Panc1 (cell line): ENCODE measurements around the gene BCAS3. TPM values are rescaled to one million over a fixed set of nuclear protein-coding genes. Genes with fewer than 3 reads are reported as not detected.

Experiments
- ATAC-seq: fragments of 200-7000 bp; cut with Tn5 transposase; 2 replicates; pipeline ENCODE4 v1.9.1; 2020; ENCODE audit warnings: mild to moderate bottlenecking, moderate library complexity
- BruUV-seq: library from RNA; stranded (reverse); fragments of 400-500 nt; replicated peaks from 2 replicates; lab custom pipeline; 2021; lab: Mats Ljungman, UMichigan
- CTCF ChIA-PET: fragments of 300-600 bp; sonication (Branson Sonifier 250); formaldehyde crosslinking; loops from one replicate; lab custom pipeline; 2022; ENCODE audit warnings: antibody characterized with exemption; lab: Charles Lee
- POLR2A ChIA-PET: fragments of 300-600 bp; sonication (Branson Sonifier 250); formaldehyde crosslinking; loops from one replicate; lab custom pipeline; 2022; ENCODE audit warnings: antibody characterized with exemption; lab: Charles Lee
- DNase-seq: peaks from one replicate; pipeline ENCODE4 v3.0.0-alpha.2; 2010; ENCODE audit warnings: low read depth, low spot score
- H3K27ac ChIP-seq: 2 replicates; pipeline ENCODE4 v1.5.1; 2011; ENCODE audit warnings: mild to moderate bottlenecking, low read length, inconsistent platforms
- H3K27me3 ChIP-seq: fragments of 200-500 bp; sonication (Bioruptor generic); 2 replicates; pipeline ENCODE4 v1.6.0; 2014; ENCODE audit warnings: low read length, inconsistent platforms; ENCODE audit not compliant: control insufficient read depth, insufficient read depth
- H3K36me3 ChIP-seq: fragments of 200-500 bp; sonication (Bioruptor generic); 2 replicates; pipeline ENCODE4 v1.5.1; 2014; ENCODE audit warnings: inconsistent platforms, mild to moderate bottlenecking, low read length, moderate library complexity; ENCODE audit not compliant: control insufficient read depth, insufficient read depth
- H3K4me1 ChIP-seq: 2 replicates; pipeline ENCODE4 v1.5.1; 2011; ENCODE audit warnings: inconsistent platforms, mild to moderate bottlenecking, low read length, moderate library complexity; ENCODE audit not compliant: control insufficient read depth, insufficient read depth
- H3K4me3 ChIP-seq, 2 experiments: 2 replicates each; pipeline ENCODE4 v1.5.1; 2011 to 2012; ENCODE audit warnings: low read depth in 2 of 2, low read length in 2 of 2, mild to moderate bottlenecking in 2 of 2, inconsistent platforms in 1 of 2, moderate library complexity in 1 of 2
- H3K9me3 ChIP-seq: fragments of 200-500 bp; sonication (Bioruptor generic); 2 replicates; pipeline ENCODE4 v1.5.1; 2014; ENCODE audit warnings: low read depth, mild to moderate bottlenecking, inconsistent platforms, low read length, moderate library complexity; ENCODE audit not compliant: control insufficient read depth, insufficient read depth
- POLR2AphosphoS5 ChIP-seq: IDR thresholded peaks from 2 replicates; pipeline ENCODE4 v1.6.1; 2012; ENCODE audit warnings: mild to moderate bottlenecking, low read depth, low read length, moderate library complexity
- SIN3A ChIP-seq: IDR thresholded peaks from 2 replicates; pipeline ENCODE4 v1.6.1; 2012; ENCODE audit warnings: low read depth, mild to moderate bottlenecking, low read length, moderate library complexity, borderline replicate concordance; ENCODE audit not compliant: insufficient read depth
- TCF7L2 ChIP-seq: IDR thresholded peaks from 2 replicates; pipeline ENCODE4 v1.6.1; 2011; ENCODE audit warnings: mild to moderate bottlenecking, low read depth, low read length, inconsistent platforms
- in situ Hi-C: cut with HindIII; loops from 2 replicates; pipeline ENCODE4 v1.10.0; 2016; ENCODE audit warnings: low sequenced_read_pairs, low pct_unique_long_range_greater_than_20kb
- intact Hi-C: fragments of 100-400 bp; cut with micrococcal nuclease; formaldehyde crosslinking; loops from one replicate; pipeline ENCODE4 v1.10.0; 2022; ENCODE audit not compliant: unreplicated experiment
- total RNA-seq: library from RNA; stranded (reverse); gene quantifications from one replicate; pipeline ENCODE4 v1.2.1, GENCODE V29; 2021; ENCODE audit not compliant: unreplicated experiment
- TF ChIP-seq, protein P1 (sequence below): fragments of 450-650 bp; IDR thresholded peaks from 2 replicates; pipeline ENCODE4 v1.5.1; 2017; ENCODE audit warnings: mild to moderate bottlenecking
- TF ChIP-seq, protein P2 (sequence below), 2 experiments: IDR thresholded peaks; 2 replicates each; pipeline ENCODE4 v1.6.1; 2011 to 2012; ENCODE audit warnings: low read depth in 2 of 2, control low read depth in 1 of 2, low read length in 1 of 2, mild to moderate bottlenecking in 1 of 2, moderate library complexity in 1 of 2; ENCODE audit not compliant: insufficient read depth in 1 of 2

Gene BCAS3
- total RNA-seq, 1 experiment from 2014 or later, result 9.3 TPM

DNA sequence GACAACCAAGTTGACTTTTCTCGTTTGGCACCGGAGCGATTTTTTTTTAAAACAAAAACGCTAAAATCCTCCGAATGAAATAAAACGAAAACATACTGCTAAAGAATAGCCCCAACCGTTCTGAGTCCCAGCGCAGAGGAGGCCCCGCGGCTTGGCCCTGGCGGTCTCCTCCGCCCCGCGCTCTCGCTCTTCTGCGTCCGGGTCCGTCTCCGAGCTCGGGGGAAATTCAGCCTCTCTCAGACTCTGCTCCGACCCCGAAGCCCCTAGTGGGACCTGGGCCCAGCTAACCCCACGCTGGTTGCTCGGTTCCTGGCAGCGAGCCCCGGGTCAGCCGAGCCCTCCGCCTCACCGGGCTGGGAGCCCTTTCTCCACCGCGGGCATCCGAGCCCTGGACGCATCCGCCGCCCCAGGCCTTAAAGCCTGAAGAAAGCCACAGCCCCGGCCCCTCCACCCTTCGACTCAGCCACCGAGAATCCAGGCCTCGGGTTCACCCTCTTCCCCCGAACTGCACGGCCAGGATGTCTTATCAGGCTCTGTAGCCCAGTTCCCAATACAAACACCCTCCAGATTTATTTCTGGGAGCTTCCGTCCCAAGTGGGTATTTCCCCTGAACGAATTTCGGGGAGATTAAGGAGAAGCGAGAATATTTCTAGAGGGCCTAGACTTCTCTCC, 723.2 kb downstream of the BCAS3 start:
- TF ChIP-seq SIN3A, result no peak
- TF ChIP-seq POLR2AphosphoS5, result no peak
- no peak for TF ChIP-seq TCF7L2
- TF ChIP-seq, protein P1, sequence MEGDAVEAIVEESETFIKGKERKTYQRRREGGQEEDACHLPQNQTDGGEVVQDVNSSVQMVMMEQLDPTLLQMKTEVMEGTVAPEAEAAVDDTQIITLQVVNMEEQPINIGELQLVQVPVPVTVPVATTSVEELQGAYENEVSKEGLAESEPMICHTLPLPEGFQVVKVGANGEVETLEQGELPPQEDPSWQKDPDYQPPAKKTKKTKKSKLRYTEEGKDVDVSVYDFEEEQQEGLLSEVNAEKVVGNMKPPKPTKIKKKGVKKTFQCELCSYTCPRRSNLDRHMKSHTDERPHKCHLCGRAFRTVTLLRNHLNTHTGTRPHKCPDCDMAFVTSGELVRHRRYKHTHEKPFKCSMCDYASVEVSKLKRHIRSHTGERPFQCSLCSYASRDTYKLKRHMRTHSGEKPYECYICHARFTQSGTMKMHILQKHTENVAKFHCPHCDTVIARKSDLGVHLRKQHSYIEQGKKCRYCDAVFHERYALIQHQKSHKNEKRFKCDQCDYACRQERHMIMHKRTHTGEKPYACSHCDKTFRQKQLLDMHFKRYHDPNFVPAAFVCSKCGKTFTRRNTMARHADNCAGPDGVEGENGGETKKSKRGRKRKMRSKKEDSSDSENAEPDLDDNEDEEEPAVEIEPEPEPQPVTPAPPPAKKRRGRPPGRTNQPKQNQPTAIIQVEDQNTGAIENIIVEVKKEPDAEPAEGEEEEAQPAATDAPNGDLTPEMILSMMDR, result no peak
- TF ChIP-seq, protein P2, sequence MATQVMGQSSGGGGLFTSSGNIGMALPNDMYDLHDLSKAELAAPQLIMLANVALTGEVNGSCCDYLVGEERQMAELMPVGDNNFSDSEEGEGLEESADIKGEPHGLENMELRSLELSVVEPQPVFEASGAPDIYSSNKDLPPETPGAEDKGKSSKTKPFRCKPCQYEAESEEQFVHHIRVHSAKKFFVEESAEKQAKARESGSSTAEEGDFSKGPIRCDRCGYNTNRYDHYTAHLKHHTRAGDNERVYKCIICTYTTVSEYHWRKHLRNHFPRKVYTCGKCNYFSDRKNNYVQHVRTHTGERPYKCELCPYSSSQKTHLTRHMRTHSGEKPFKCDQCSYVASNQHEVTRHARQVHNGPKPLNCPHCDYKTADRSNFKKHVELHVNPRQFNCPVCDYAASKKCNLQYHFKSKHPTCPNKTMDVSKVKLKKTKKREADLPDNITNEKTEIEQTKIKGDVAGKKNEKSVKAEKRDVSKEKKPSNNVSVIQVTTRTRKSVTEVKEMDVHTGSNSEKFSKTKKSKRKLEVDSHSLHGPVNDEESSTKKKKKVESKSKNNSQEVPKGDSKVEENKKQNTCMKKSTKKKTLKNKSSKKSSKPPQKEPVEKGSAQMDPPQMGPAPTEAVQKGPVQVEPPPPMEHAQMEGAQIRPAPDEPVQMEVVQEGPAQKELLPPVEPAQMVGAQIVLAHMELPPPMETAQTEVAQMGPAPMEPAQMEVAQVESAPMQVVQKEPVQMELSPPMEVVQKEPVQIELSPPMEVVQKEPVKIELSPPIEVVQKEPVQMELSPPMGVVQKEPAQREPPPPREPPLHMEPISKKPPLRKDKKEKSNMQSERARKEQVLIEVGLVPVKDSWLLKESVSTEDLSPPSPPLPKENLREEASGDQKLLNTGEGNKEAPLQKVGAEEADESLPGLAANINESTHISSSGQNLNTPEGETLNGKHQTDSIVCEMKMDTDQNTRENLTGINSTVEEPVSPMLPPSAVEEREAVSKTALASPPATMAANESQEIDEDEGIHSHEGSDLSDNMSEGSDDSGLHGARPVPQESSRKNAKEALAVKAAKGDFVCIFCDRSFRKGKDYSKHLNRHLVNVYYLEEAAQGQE (IDR thresholded peaks at IDR 0.05; ENCODE audit: insufficient read depth in 1 of 2, low read depth in 2 of 2, low read length in 1 of 2), result no peak
- BruUV-seq, result TSS peak; percentile 49
- POLR2A ChIA-PET, result no interaction called here
- Histone ChIP-seq H3K4me3 (peak overlapping the region; percentile 55 to 79), H3K9me3 (no peaks in the 10 kb centered on the region), H3K27me3 (no peaks in the 10 kb centered on the region), H3K36me3 (no peaks in the 10 kb centered on the region), H3K27ac (peak overlapping the region; percentile 85), H3K4me1 (peaks cover 6% of the 10 kb centered on the region; the same call in 1 of the 2 replicates)
- intact Hi-C loops (no loop called here), in situ Hi-C loops (no loop called here)
- DNase-seq, result no peak
- no peak for ATAC-seq
- CTCF ChIA-PET, result interaction anchor here (0.7 kb wide), 1 partner anchor 150 kb away, joined by 4 read pairs; no protein-coding TSS in a partner anchor

- CTCF ChIA-PET, result interaction anchor here (0.5 to 0.6 kb wide), 2 partner anchors 10 to 542 kb away, joined by 3 read pairs; no protein-coding TSS in a partner anchor
Observed at GRCh38 chr17:61401389-61402072, 723.9 kb downstream of the BCAS3 start.

More at GRCh38 chr17:61401389-61402072, 723.9 kb downstream of the BCAS3 start:
- Histone ChIP-seq H3K4me1 (peaks cover 11% of the 10 kb centered on the region; the same call in 1 of the 2 replicates), H3K9me3 (no peaks in the 10 kb centered on the region), H3K4me3 (peak overlapping the region; percentile 55 to 79), H3K27me3 (no peaks in the 10 kb centered on the region), H3K36me3 (no peaks in the 10 kb centered on the region), H3K27ac (peak overlapping the region; percentile 85)
- POLR2A ChIA-PET, result no interaction called here
- TF ChIP-seq POLR2AphosphoS5, result no peak
- ATAC-seq (no peak), DNase-seq (no peak)
- intact Hi-C loops, result no loop called here
- in situ Hi-C loops, result no loop called here
- no TSS peak for BruUV-seq
